ENCODE measurements around the gene TYW1B.
"Not testable (repeated sequence)": the region's sequence is repeated elsewhere in the genome, so short reads cannot be mapped to it uniquely, and the experiment has no call there.

- not testable (repeated sequence) for TF ChIP-seq CTCF (conservative IDR thresholded peaks at IDR 0.05; ENCODE audit: low read depth, low read length); EZH2 (IDR thresholded peaks at IDR 0.05; ENCODE audit: low read length, unreplicated experiment)
Observed at GRCh38 chr7:72641485-72642248, 186.3 kb downstream of the TYW1B start.

Data from PC-3 (cell line).